HFFc6 (cell line): ENCODE data around the gene NR5A2. TPM values are rescaled to one million over a fixed set of nuclear protein-coding genes. Genes with fewer than 3 reads are reported as not detected.

Experiments
- DNase-seq: peaks from one replicate; pipeline ENCODE4 v3.0.0-alpha.2; 2018
- H3K27ac Mint-ChIP-seq: 2 replicates; pipeline ENCODE4 v1.8.0; 2020; ENCODE audit warnings: mild to moderate bottlenecking, mixed read lengths
- H3K27me3 Mint-ChIP-seq: 2 replicates; pipeline ENCODE4 v1.8.0; 2021; ENCODE audit warnings: mild to moderate bottlenecking, moderate library complexity, mixed read lengths; ENCODE audit not compliant: insufficient read depth
- H3K36me3 Mint-ChIP-seq: 2 replicates; pipeline ENCODE4 v1.8.0; 2021; ENCODE audit warnings: low read depth, mixed read lengths
- H3K4me1 Mint-ChIP-seq: 2 replicates; pipeline ENCODE4 v1.8.0; 2020; ENCODE audit warnings: low read depth, mixed read lengths
- H3K4me3 Mint-ChIP-seq: 2 replicates; pipeline ENCODE4 v1.8.0; 2020; ENCODE audit warnings: mild to moderate bottlenecking, moderate library complexity, mixed read lengths
- H3K9me3 Mint-ChIP-seq: 2 replicates; pipeline ENCODE4 v1.8.0; 2020; ENCODE audit warnings: mild to moderate bottlenecking, mixed read lengths
- total RNA-seq, 6 experiments: library from RNA; stranded (reverse); fragmentation: NEBNext Ultra II Directional; extraction: Animal tissue kit (Norgen Biotek cat#: 25700); gene quantifications; 2 replicates in 1 of 6; 3 replicates in 5 of 6; pipeline ENCODE4 v1.2.3, GENCODE V29; 2021
- TF ChIP-seq, protein P1 (sequence below): fragments of 200-600 bp; sonication (generic); IDR thresholded peaks from 2 replicates; pipeline ENCODE4 v1.5.0; 2021; ENCODE audit warnings: antibody characterized with exemption, mild to moderate bottlenecking

Gene NR5A2
- total RNA-seq, 6 experiments from 2014 or later, result 0.09 to 1.9 (median 0.97) TPM

GRCh38 chr1:200133123-200133522, 105.6 kb downstream of the NR5A2 start:
- TF ChIP-seq, protein P1, sequence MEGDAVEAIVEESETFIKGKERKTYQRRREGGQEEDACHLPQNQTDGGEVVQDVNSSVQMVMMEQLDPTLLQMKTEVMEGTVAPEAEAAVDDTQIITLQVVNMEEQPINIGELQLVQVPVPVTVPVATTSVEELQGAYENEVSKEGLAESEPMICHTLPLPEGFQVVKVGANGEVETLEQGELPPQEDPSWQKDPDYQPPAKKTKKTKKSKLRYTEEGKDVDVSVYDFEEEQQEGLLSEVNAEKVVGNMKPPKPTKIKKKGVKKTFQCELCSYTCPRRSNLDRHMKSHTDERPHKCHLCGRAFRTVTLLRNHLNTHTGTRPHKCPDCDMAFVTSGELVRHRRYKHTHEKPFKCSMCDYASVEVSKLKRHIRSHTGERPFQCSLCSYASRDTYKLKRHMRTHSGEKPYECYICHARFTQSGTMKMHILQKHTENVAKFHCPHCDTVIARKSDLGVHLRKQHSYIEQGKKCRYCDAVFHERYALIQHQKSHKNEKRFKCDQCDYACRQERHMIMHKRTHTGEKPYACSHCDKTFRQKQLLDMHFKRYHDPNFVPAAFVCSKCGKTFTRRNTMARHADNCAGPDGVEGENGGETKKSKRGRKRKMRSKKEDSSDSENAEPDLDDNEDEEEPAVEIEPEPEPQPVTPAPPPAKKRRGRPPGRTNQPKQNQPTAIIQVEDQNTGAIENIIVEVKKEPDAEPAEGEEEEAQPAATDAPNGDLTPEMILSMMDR, result no peak
- H3K27me3 Mint-ChIP-seq, result peaks cover 2% of the 10 kb centered on the region; the same call in 1 of the 2 replicates
- no peak overlapping the region for H3K27ac Mint-ChIP-seq
- no peak for DNase-seq
- H3K36me3 Mint-ChIP-seq, result no peaks in the 10 kb centered on the region; the same call in 1 of the 2 replicates
- H3K9me3 Mint-ChIP-seq, result no peaks in the 10 kb centered on the region
- peaks cover 16% of the 10 kb centered on the region for H3K4me1 Mint-ChIP-seq
- H3K4me3 Mint-ChIP-seq, result no peak overlapping the region

- Mint-ChIP-seq H3K36me3 (no peaks in the 10 kb centered on the region; the same call in 1 of the 2 replicates), H3K27me3 (peaks cover 2% of the 10 kb centered on the region; the same call in 1 of the 2 replicates), H3K9me3 (no peaks in the 10 kb centered on the region), H3K4me1 (peaks cover 16% of the 10 kb centered on the region), H3K27ac (no peak overlapping the region), H3K4me3 (no peak overlapping the region)
- TF ChIP-seq, protein P1, result no peak
- DNase-seq, result no peak
Observed at GRCh38 chr1:200134116-200134515, 106.6 kb downstream of the NR5A2 start.

GRCh38 chr1:200136384-200136783, 108.9 kb downstream of the NR5A2 start:
- Mint-ChIP-seq H3K9me3 (no peaks in the 10 kb centered on the region), H3K27me3 (no peaks in the 10 kb centered on the region), H3K36me3 (no peaks in the 10 kb centered on the region; the same call in 1 of the 2 replicates), H3K4me1 (peaks cover 13% of the 10 kb centered on the region), H3K27ac (no peak overlapping the region), H3K4me3 (no peak overlapping the region)
- TF ChIP-seq, protein P1, result no peak
- DNase-seq, result no peak

GRCh38 chr1:200139661-200140250, 112.2 kb downstream of the NR5A2 start:
- TF ChIP-seq, protein P1, result peak; percentile 88
- peak; percentile 39 for DNase-seq
- H3K9me3 Mint-ChIP-seq, result no peaks in the 10 kb centered on the region
- no peak overlapping the region for H3K4me3 Mint-ChIP-seq
- H3K27ac Mint-ChIP-seq, result no peak overlapping the region
- no peaks in the 10 kb centered on the region for H3K4me1 Mint-ChIP-seq
- H3K27me3 Mint-ChIP-seq, result no peaks in the 10 kb centered on the region
- no peaks in the 10 kb centered on the region for H3K36me3 Mint-ChIP-seq

- Mint-ChIP-seq H3K9me3 (no peaks in the 10 kb centered on the region), H3K4me3 (no peak overlapping the region)
- TF ChIP-seq, protein P1, result no peak
Observed at GRCh38 chr1:200143347-200143746, 115.8 kb downstream of the NR5A2 start.

More at GRCh38 chr1:200143347-200143746, 115.8 kb downstream of the NR5A2 start:
- H3K36me3 Mint-ChIP-seq, result no peaks in the 10 kb centered on the region
- no peak overlapping the region for H3K27ac Mint-ChIP-seq
- DNase-seq, result no peak
- H3K4me1 Mint-ChIP-seq, result no peaks in the 10 kb centered on the region
- no peaks in the 10 kb centered on the region for H3K27me3 Mint-ChIP-seq
